BE2C (cell line): ENCODE data around the gene PAX8.

Experiments
- DNase-seq: peaks from one replicate; pipeline ENCODE4 v3.0.0-alpha.2; 2020
- H3K27me3 ChIP-seq: fragments of 250-450 bp; sonication (Bioruptor Pico); 2 replicates; pipeline ENCODE4 v1.5.1; 2020; ENCODE audit warnings: mild to moderate bottlenecking
- H3K36me3 ChIP-seq: fragments of 250-450 bp; sonication (Bioruptor Pico); 2 replicates; pipeline ENCODE4 v1.5.1; 2020; ENCODE audit warnings: mild to moderate bottlenecking
- H3K4me1 ChIP-seq: fragments of 250-450 bp; sonication (Bioruptor Pico); 2 replicates; pipeline ENCODE4 v1.5.1; 2020
- H3K4me3 ChIP-seq: 2 replicates; pipeline ENCODE4 v1.5.1; 2011; ENCODE audit warnings: low read depth, low read length
- H3K9me3 ChIP-seq: fragments of 250-450 bp; sonication (Bioruptor Pico); 2 replicates; pipeline ENCODE4 v1.5.1; 2020
- TF ChIP-seq, protein P1 (sequence below): IDR thresholded peaks from 2 replicates; pipeline ENCODE4 v1.5.1; 2012; ENCODE audit warnings: mild to moderate bottlenecking, low read depth, low read length

Gene PAX8

DNA sequence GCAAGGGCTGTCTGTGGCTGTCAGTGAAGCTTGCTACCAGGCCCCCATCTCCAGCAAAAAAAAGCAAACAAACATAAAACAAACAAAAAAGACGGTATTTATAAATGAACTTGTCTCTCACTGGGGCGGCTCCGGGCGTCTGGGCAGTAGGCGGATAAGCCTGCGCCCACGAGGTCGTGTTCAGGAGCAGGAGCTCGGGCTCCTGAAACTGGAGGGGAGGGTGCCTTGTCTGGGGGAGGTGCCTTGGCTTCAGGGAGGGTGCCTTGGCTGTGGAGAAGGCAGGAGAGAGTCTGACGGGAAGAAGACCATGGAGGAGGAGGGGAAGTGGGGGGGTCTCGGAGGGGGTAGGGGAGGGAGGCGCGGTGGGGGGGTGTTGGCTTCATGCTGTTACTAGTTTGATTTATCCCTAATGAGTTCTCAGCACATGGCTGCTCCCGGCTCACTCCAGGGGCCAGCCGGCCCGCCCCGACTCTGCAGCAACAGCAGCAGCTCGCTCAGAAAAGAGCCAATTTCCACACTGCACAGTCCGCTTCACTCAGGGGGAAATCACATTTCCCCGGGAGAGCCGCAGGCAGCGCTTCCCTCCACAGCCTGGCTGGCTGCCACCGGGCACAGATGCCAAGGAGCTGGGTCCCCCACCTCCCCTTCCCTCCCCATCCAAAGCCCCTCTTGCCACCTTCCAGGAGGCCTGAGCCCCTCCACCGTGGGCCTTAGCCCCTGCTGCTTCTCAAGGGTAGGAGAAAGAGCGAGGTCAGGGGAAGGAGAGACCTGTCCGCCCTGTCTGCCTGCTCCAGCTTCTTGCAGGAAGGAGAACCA, 66.3 kb downstream of the PAX8 start:
- H3K36me3 ChIP-seq = no peaks in the 10 kb centered on the region
- no peaks in the 10 kb centered on the region for H3K4me1 ChIP-seq
- TF ChIP-seq, protein P1, sequence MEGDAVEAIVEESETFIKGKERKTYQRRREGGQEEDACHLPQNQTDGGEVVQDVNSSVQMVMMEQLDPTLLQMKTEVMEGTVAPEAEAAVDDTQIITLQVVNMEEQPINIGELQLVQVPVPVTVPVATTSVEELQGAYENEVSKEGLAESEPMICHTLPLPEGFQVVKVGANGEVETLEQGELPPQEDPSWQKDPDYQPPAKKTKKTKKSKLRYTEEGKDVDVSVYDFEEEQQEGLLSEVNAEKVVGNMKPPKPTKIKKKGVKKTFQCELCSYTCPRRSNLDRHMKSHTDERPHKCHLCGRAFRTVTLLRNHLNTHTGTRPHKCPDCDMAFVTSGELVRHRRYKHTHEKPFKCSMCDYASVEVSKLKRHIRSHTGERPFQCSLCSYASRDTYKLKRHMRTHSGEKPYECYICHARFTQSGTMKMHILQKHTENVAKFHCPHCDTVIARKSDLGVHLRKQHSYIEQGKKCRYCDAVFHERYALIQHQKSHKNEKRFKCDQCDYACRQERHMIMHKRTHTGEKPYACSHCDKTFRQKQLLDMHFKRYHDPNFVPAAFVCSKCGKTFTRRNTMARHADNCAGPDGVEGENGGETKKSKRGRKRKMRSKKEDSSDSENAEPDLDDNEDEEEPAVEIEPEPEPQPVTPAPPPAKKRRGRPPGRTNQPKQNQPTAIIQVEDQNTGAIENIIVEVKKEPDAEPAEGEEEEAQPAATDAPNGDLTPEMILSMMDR = no peak
- H3K4me3 ChIP-seq = no peak overlapping the region
- H3K9me3 ChIP-seq = no peaks in the 10 kb centered on the region
- no peak for DNase-seq
- no peaks in the 10 kb centered on the region for H3K27me3 ChIP-seq

DNA sequence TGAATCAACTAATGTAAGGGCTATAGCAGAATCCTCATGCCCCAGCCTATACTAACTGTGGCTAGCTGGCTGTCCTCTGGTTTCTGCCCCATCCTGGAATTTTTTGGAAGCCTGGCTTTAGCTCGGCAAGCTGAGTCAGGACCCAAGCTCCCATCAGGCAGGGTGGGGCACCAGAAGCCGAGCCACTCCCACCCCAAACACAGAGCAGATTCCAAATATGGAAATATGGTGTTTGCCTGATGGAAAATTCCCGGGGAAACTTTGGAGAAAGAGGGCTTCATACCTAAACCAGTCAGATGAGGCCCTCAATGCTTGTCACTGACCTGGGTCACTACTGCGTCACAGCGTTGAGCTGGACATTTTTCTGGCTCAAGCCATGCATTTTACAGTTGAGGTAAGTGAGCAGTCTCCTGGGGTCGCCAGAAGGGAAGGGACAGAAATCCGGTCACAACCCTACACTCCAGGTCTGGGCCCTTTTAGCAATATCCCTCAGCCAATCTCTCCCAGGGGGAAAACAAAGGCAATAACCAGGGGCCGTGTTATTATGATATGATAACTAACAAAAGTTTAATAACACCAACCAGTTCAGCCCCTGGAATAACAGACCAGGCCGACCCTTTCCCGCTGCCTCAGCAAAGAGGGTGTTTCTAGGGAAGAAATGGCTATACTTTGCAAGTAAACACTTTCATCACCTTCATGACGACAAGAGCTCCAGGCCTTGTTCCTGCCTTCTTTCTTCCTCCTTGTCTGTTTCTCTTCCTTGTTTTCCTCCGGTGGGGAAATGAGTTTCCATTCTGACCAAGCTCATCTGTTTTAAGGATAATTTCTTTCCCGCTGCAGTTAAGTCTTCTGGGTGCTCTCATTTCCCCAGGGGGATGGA, 67.3 kb downstream of the PAX8 start:
- Histone ChIP-seq H3K4me1 (no peaks in the 10 kb centered on the region), H3K9me3 (no peaks in the 10 kb centered on the region), H3K27me3 (no peaks in the 10 kb centered on the region), H3K36me3 (no peaks in the 10 kb centered on the region), H3K4me3 (no peak overlapping the region)
- TF ChIP-seq, protein P1 = no peak
- no peak for DNase-seq

DNA sequence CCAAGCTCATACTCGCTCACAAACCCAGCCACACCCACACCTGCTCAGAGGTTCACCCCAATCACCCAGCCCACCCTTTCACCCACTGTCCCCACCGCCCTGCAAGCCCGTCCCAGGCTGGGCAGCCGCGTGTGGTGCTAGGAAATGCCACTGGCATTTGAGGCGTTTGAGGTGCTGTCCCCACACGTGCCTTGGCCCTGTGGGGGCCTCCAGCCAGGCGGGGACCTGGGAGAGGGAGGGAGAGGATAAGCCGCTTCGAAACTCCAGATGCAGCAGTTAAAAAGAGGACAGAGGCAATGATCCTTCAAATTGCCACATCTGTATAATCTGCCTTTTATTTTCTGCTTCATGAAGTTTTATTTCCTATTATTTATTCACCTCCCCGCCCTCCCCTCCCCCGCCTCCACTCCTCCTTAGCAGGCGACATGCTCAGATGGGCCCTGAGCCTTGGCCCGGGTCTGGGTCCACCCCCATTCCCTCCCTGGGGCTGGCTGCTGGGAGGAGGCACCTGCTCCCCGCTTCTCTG, 69.0 kb downstream of the PAX8 start:
- no peak for DNase-seq
- Histone ChIP-seq H3K4me3 (no peak overlapping the region), H3K4me1 (no peaks in the 10 kb centered on the region), H3K36me3 (no peaks in the 10 kb centered on the region), H3K9me3 (no peaks in the 10 kb centered on the region), H3K27me3 (no peaks in the 10 kb centered on the region)
- TF ChIP-seq, protein P1 = no peak

DNA sequence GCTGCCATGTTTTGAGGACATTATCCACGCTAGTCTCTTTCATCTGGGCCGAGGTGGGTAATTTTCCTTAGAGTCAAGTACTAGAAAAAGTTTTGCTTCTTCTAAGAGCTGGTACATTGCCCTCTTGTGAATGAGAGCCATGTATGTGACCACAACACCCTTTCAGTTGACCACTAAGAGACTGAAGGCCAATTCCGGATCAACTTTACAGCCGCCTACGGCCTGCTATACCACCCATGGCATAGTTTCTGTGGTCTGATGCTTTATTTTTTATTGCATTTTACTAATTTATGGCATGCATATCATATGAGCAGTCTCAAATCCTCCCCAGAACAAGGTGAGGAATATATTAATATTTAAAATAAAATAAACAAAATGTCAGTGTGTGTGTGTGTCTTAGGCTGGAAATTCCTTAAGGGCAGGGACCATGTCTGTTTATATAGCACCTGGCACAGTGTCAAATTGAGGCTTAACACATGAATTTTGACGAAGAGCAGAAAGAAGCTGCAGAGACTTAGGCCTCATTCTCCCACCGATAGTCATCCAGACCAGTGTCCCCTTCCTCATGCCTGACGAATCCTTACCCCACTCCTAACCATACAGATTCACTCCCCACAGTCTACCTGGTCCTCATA, 69.6 kb downstream of the PAX8 start:
- Histone ChIP-seq H3K9me3 (no peaks in the 10 kb centered on the region), H3K4me1 (no peaks in the 10 kb centered on the region), H3K36me3 (no peaks in the 10 kb centered on the region), H3K4me3 (no peak overlapping the region), H3K27me3 (no peaks in the 10 kb centered on the region)
- TF ChIP-seq, protein P1 = no peak
- DNase-seq = no peak

DNA sequence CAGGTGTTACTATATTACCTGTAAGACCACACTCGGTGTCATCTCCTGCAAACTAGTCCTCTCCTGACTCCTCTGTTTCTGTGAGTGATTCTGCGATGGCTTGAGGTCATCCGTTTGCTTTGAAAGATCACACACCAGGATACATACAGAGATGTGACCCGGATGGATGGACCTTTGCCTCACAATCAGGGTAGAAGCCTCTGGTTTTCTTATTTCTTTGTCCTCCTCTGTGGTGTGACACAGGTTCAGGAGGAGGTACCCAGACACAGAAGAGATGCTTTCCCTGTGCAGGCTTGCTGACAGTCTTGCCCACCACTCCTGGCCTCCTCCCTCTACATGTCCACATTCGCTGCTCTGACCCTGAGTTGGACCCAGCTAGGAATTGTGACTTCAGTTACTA, 70.3 kb downstream of the PAX8 start:
- Histone ChIP-seq H3K4me1 (no peaks in the 10 kb centered on the region), H3K4me3 (no peak overlapping the region), H3K27me3 (no peaks in the 10 kb centered on the region), H3K36me3 (no peaks in the 10 kb centered on the region), H3K9me3 (no peaks in the 10 kb centered on the region)
- DNase-seq = no peak
- TF ChIP-seq, protein P1 = no peak
